ENCODE results near the gene CDK5RAP3. TPM values are rescaled to one million over a fixed set of nuclear protein-coding genes. Genes with fewer than 3 reads are reported as not detected.

CDK5RAP3 gene
- polyA plus RNA-seq, 2 of the 4 experiments (the other 2 are of a cell fraction) = 124 to 165 TPM

GRCh38 chr17:48024149-48025039 is 53.5 kb downstream of the CDK5RAP3 start:
- DNase-seq (ENCODE audit: low read depth in 1 of 2, low spot score in 1 of 2) = peak; percentile 49 to 85
- Histone ChIP-seq H3K4me1 (peaks cover 27% of the 10 kb centered on the region), H3K27ac (peak overlapping the region; percentile 71 to 88), H3K9me3 (no peaks in the 10 kb centered on the region), H3K4me2 (peak overlapping the region; percentile 84), H3K4me3 (peak overlapping the region; percentile 43)
- peak; percentile 31 to 48 for ATAC-seq
- FAIRE-seq = no peak
- CTCF ChIA-PET = interaction anchor here (0.6 to 46.6 kb wide), 30 partner anchors 10 to 854 kb away, joined by 3 to 1398 read pairs (median 5); partner anchors contain the start of genes CBX1, CDK5RAP3, HOXB9 and NFE2L1
- 2% methylated on average over 46 of the region's 54 CpGs for WGBS (ENCODE audit: missing lambda C conversion rate)
- TF ChIP-seq PHF8 (IDR thresholded peaks at IDR 0.05; ENCODE audit: borderline replicate concordance, low read depth) = no peak
- peak; percentile 7; the same call in 1 of the 2 replicates for TF ChIP-seq TP53 (CRISPR knock-in tag; IDR thresholded peaks at IDR 0.05)
- TF ChIP-seq MYC (IDR thresholded peaks at IDR 0.05; ENCODE audit: borderline replicate concordance, low read length) = no peak
- no peak for TF ChIP-seq JUNB (IDR thresholded peaks at IDR 0.05)
- TF ChIP-seq ELK1 (IDR thresholded peaks at IDR 0.05; ENCODE audit: low read depth, low read length) = no peak
- TF ChIP-seq RNF2 (IDR thresholded peaks at IDR 0.05; ENCODE audit: borderline replicate concordance, low read depth) = peak; percentile 88; the same call in 1 of the 2 replicates
- TF ChIP-seq HOXB13 (CRISPR knock-in tag; IDR thresholded peaks at IDR 0.05; ENCODE audit: low read depth) = 0 out of 2 replicates have a peak, but pooled peaks have one; percentile 46
- peak; percentile 5; the same call in 1 of the 2 replicates for TF ChIP-seq PBX3 (IDR thresholded peaks at IDR 0.05)
- TF ChIP-seq BCL3 (IDR thresholded peaks at IDR 0.05) = 0 out of 3 replicates have a peak, but pooled peaks have one; percentile 24
- TF ChIP-seq HOXB5 (CRISPR knock-in tag; IDR thresholded peaks at IDR 0.05) = peak; percentile 55; the same call in 1 of the 2 replicates
- TF ChIP-seq MAFK (IDR thresholded peaks at IDR 0.05; ENCODE audit: partially characterized antibody) = peak; percentile 18
- TF ChIP-seq RCOR1 (IDR thresholded peaks at IDR 0.05; ENCODE audit: low read depth, low read length) = peak; percentile 83; the same call in 1 of the 2 replicates
- TF ChIP-seq USF2 (IDR thresholded peaks at IDR 0.05) = no peak
- peak; percentile 98 for TF ChIP-seq KDM1A (IDR thresholded peaks at IDR 0.05; ENCODE audit: low read depth)
- TF ChIP-seq E2F6 (IDR thresholded peaks at IDR 0.05; ENCODE audit: borderline replicate concordance, low read depth) = peak; percentile 8
- TF ChIP-seq HOXA7 (CRISPR knock-in tag; IDR thresholded peaks at IDR 0.05) = peak; percentile 28; the same call in 1 of the 2 replicates
- no peak for TF ChIP-seq NR3C1 (IDR thresholded peaks at IDR 0.05)
- no peak for TF ChIP-seq EP300 (IDR thresholded peaks at IDR 0.05)
- TF ChIP-seq POLR2A (IDR thresholded peaks at IDR 0.05; ENCODE audit: low read length) = peak; percentile 42
- TF ChIP-seq SMC3 (IDR thresholded peaks at IDR 0.05) = no peak
- 0 out of 5 replicates have a peak, but pooled peaks of 1 of the 2 experiments have one; percentile 17 for TF ChIP-seq JUN (IDR thresholded peaks at IDR 0.05)
- no peak for TF ChIP-seq HES2 (IDR thresholded peaks at IDR 0.05)
- no peak for TF ChIP-seq RARB (CRISPR knock-in tag; IDR thresholded peaks at IDR 0.05)
- TF ChIP-seq FOSL2 (IDR thresholded peaks at IDR 0.05) = no peak
- 0 out of 2 replicates have a peak, but pooled peaks have one; percentile 1 for TF ChIP-seq FOSL2 (CRISPR knock-in tag; IDR thresholded peaks at IDR 0.05)
- no peak for TF ChIP-seq NFE2L2 (conservative IDR thresholded peaks at IDR 0.05; ENCODE audit: low read length)
- TF ChIP-seq HDAC2 (IDR thresholded peaks at IDR 0.05) = peak; percentile 92
- TF ChIP-seq FOXS1 (CRISPR knock-in tag; IDR thresholded peaks at IDR 0.05) = no peak
- TF ChIP-seq NPAS2 (CRISPR knock-in tag; IDR thresholded peaks at IDR 0.05; ENCODE audit: borderline replicate concordance) = no peak
- POLR2A ChIA-PET = interaction anchor here (0.6 to 2.5 kb wide), 5 partner anchors 22 to 166 kb away, joined by 3 to 59 read pairs (median 5); partner anchors contain the start of genes CDK5RAP3 and NFE2L1
